DMS 273 treated with DMSO at 0.1 percent for 48 hours (cell line): ENCODE measurements around the gene CSMD2.
"Not testable (repeated sequence)": the region's sequence is repeated elsewhere in the genome, so short reads cannot be mapped to it uniquely, and the experiment has no call there.

ENCODE experiments used
- DNase-seq: peaks from one replicate; lab custom pipeline; 2025; lab: John Stamatoyannopoulos, UW

The CSMD2 gene

GRCh38 chr1:33535334-33535733 lies 629.7 kb downstream of the CSMD2 start:
- DNase-seq = no peak

- no peak for DNase-seq
These were observed 632.1 kb downstream of the CSMD2 start for GRCh38 chr1:33532936-33533335.

GRCh38 chr1:33532250-33532649 lies 632.8 kb downstream of the CSMD2 start:
- no peak for DNase-seq

GRCh38 chr1:33529957-33530356 lies 635.1 kb downstream of the CSMD2 start:
- no peak for DNase-seq

GRCh38 chr1:33527934-33528333 lies 637.1 kb downstream of the CSMD2 start:
- DNase-seq = no peak

GRCh38 chr1:33524586-33524985 lies 640.4 kb downstream of the CSMD2 start:
- no peak for DNase-seq

- no peak for DNase-seq
These were observed 645.7 kb downstream of the CSMD2 start for GRCh38 chr1:33519240-33519884.

- DNase-seq = peak; percentile 59
These were observed 647.3 kb downstream of the CSMD2 start for GRCh38 chr1:33517596-33518250.

GRCh38 chr1:33516891-33517567 lies 648.0 kb downstream of the CSMD2 start:
- DNase-seq = no peak

- DNase-seq = no peak
These were observed 648.6 kb downstream of the CSMD2 start for GRCh38 chr1:33516428-33516827.

- no peak for DNase-seq
These were observed 649.4 kb downstream of the CSMD2 start for GRCh38 chr1:33515607-33516006.

- DNase-seq = no peak
These were observed 649.9 kb downstream of the CSMD2 start for GRCh38 chr1:33515112-33515511.

GRCh38 chr1:33512226-33513011 lies 652.6 kb downstream of the CSMD2 start:
- no peak for DNase-seq

- not testable (repeated sequence) for DNase-seq
These were observed 655.8 kb downstream of the CSMD2 start for GRCh38 chr1:33509276-33509675.

- DNase-seq = no peak
These were observed 656.9 kb downstream of the CSMD2 start for GRCh38 chr1:33508151-33508550.

GRCh38 chr1:33507661-33508060 lies 657.4 kb downstream of the CSMD2 start:
- no peak for DNase-seq

GRCh38 chr1:33503506-33503905 lies 661.5 kb downstream of the CSMD2 start:
- DNase-seq = no peak

GRCh38 chr1:33502726-33503125 lies 662.3 kb downstream of the CSMD2 start:
- DNase-seq = no peak

GRCh38 chr1:33501774-33502173 lies 663.3 kb downstream of the CSMD2 start:
- DNase-seq = no peak

- no peak for DNase-seq
These were observed 663.7 kb downstream of the CSMD2 start for GRCh38 chr1:33501309-33501708.

GRCh38 chr1:33500547-33500946 lies 664.5 kb downstream of the CSMD2 start:
- DNase-seq = no peak

GRCh38 chr1:33497410-33497809 lies 667.6 kb downstream of the CSMD2 start:
- no peak for DNase-seq

GRCh38 chr1:33494929-33495328 lies 670.1 kb downstream of the CSMD2 start:
- DNase-seq = no peak
